HG03097 (cell line): ENCODE results near the gene OR10H3.
"Not testable (repeated sequence)": the region's sequence is repeated elsewhere in the genome, so short reads cannot be mapped to it uniquely, and the experiment has no call there.

Source experiments
- ATAC-seq: cut with Tn5 transposase; IDR thresholded peaks from one replicate; pipeline ENCODE4 v1.9.1; 2021; ENCODE audit not compliant: unreplicated experiment, low FRiP score

Gene OR10H3

GRCh38 chr19:15737722-15738121 is at the start of gene OR10H3:
Gene OR10H3 (plus strand): TSS chr19:15737985. CDS start chr19:15741393, 3,408 bp downstream.
- no peak for ATAC-seq

- ATAC-seq, result no peak
These were observed 41.1 kb upstream of the OR10H3 start for GRCh38 chr19:15696654-15697194.

DNA sequence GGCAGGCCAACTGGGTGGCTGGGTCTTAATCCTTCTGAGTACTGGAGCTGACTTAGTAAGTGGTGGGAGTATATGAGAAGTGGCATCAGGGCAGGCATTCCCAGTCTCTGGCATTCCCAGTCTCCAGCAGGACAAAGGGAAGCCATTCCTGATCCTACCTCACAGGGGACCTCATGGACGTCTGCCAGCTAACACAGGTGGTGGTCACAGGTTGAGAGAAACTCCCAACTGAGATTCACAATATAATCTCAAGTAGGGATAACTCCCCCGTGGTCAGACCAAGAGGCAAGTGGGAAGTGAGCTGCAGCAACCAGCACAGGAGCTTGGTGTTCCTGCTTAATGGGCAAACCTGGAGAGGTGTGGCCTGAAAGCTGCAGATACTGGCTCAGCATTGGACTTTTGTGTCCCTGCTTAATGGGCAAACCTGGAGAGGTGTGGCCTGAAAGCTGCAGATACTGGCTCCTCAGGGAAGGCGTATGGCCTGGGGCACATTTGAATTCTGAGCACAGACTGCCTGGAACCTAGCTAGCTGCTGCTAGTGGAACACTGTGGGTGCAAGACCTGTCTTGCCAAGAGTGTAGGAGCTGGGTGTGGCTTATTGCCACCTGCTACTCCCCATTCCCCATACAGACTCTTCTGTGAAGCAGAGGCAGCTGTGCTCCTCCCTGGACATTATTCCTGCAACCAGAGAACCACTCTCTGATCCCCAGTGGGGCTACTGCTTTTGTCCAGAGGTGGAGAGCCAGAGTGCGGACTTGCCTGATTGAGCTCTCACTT is 35.8 kb upstream of the OR10H3 start:
- no peak for ATAC-seq

DNA sequence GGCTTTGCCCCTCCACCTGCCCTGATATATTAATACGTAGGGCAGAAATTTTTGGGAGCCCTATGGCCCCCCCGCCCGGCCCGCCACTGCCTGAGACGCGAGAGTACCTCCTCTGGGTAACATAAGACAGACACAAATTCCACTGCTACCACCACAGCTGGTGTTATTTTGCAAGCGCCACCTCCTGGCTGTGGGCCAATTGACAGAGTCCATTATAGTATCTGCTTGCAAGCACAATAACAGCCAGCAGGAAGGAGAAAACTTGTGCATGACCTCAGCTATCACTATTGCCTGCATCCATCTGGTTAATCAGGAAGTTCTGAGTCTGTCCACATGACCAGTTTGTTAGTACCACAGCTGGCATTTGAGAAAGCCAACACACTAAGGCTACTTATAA is 35.3 kb upstream of the OR10H3 start:
- no peak for ATAC-seq

- no peak for ATAC-seq
These were observed 23.1 kb upstream of the OR10H3 start for GRCh38 chr19:15714638-15715037.

GRCh38 chr19:15715642-15716041 is 22.1 kb upstream of the OR10H3 start:
- no peak for ATAC-seq

- ATAC-seq, result no peak
These were observed 20.0 kb upstream of the OR10H3 start for GRCh38 chr19:15717809-15718208.

DNA sequence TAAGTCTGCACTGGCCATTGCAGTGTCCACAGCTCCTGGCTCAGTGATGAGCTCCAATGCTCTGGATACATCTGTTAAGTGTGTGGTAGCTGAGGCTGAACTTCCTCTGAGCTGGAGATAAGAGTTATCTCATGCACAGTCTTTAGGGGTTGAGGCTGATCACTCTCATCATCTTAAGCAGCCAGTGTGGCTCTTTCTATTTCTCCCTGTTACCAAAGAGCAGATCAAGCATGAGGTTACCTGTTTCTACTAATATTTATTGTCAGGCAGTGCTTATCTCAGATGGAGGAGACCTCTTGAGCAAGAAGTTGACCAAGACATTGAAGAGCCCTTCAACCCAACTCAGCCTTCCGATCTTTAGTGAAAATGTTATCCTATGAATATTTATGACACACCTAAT is 16.5 kb upstream of the OR10H3 start:
- no peak for ATAC-seq

DNA sequence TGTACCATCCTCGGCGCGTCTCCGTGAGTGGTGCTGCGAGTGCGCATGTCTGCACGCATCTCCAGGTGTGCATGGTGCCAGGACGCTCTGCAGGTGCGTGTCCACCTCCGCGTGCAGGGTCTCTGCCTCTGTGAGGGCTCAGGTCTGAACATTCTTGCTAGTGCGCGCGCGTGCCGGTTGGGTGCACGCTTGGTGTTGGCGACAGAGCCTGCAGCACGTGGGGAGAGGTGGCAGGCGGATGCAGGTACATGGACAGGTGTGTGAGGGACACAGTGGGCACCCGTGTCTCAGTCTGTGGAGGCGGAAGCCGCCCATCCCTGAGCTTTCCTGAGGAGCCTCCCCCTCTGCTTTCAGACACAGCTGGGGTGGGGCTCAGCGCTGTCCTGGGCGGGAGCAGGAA is 14.8 kb upstream of the OR10H3 start:
- ATAC-seq, result no peak

- no peak for ATAC-seq
These were observed 10.1 kb upstream of the OR10H3 start, which contains the start of gene OR10H2 for GRCh38 chr19:15727724-15728123. Gene OR10H2 (plus strand): TSS chr19:15728024. CDS start chr19:15728044, 20 bp downstream.

GRCh38 chr19:15730538-15730937 is 7.2 kb upstream of the OR10H3 start:
- ATAC-seq, result no peak

DNA sequence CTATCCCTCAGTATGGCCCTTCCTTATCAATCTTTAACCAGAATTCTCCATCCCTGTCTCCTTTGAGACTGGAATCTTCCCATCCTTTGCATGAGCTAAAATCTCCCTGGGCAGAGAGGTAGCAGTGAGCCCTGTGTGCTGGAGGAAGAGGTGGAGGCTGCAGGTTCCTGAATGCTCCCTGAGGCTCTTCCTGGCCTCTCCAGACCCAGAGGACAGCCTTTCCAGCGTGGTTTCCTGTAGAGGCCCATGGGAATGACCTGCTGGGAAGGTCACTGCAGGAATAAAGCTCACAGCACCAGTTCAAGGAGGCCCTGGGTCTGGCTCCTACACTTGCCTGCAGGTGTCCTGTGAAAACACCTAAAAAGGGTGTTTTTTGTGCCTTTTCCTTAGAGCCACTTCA is 5.4 kb upstream of the OR10H3 start:
- no peak for ATAC-seq

DNA sequence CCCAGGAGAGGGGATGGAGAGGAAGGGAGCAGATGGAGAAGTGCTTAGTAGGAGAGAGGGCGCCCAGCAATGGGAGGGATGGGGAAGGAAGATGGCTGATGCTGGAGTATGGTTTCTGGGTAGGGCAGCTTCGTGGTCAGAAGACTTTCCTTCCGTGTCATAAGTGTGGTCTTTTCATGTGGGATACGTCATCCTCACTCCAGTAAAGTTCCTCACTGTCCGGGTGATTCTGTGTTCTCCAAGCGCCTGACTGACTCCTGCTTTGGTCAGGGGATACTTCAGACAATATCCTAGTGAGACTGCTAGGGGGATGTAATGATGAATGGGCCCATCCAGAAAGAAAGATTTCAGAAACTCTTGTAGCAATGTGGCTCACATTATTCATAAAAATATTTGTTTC is 3.9 kb upstream of the OR10H3 start:
- ATAC-seq, result no peak

DNA sequence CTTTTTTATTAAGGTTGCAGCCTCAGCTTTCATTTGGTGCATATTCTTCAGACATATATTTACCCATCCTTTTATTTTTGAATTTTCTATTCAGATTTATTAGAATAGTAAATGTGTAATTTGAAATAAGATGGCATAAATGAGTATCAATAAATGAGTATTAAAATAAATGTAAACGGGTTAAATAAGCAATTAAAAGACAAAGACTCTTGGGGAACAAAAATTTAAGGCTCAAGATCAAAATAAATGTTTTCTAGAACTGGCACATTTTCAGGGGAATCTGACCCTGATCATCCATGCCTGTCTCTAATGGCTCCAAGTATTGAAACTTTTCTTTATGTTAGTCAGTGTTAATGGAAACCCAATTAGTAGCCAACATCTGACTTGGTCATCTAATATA is 3.0 kb downstream of the OR10H3 start:
- ATAC-seq, result no peak

- no peak for ATAC-seq
These were observed 10.5 kb downstream of the OR10H3 start for GRCh38 chr19:15748239-15748638.

DNA sequence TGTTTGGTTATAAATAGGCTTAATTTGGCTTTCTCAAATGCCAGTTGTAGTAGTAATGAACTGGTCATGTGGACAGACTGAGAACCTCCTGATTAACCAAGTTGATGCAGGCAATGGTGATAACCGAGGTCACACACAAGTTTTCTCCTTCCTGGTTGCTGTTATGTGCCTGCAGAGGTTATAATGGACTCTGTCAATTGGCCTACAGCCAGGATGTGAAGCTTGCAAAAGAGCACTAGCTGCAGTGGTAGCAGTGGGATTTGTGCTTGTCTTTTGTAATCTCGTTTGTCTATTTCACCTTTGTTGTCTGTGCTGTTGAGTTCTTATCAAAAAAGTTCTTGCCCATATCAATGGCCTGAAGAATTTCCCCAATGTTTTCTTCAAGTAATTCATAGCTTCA is 20.6 kb downstream of the OR10H3 start:
- no peak for ATAC-seq

GRCh38 chr19:15759962-15760565 is 22.3 kb downstream of the OR10H3 start:
- ATAC-seq, result no peak

- no peak for ATAC-seq
These were observed 31.8 kb downstream of the OR10H3 start for GRCh38 chr19:15769586-15769985.

GRCh38 chr19:15774159-15774558 is 36.4 kb downstream of the OR10H3 start:
- ATAC-seq, result not testable (repeated sequence)

GRCh38 chr19:15775249-15775648 is 37.5 kb downstream of the OR10H3 start:
- no peak for ATAC-seq

GRCh38 chr19:15776264-15776663 is 38.5 kb downstream of the OR10H3 start:
- no peak for ATAC-seq
